Muscle of arm (tissue), 14 donors: Measurements from ENCODE around the gene MAGEB18. TPM values are rescaled to one million over a fixed set of nuclear protein-coding genes. Genes with fewer than 3 reads are reported as not detected.

Experiments
- DNase-seq: peaks from one replicate; pipeline ENCODE4 v3.0.0-alpha.2; 2013
- long read RNA-seq, 11 donors: transcript quantifications; one replicate each; lab custom pipeline, GENCODE V29; 2026
- polyA plus RNA-seq, 12 donors: library from polyadenylated mRNA; unstranded; fragments of 120-200 nt; gene quantifications; one replicate each; pipeline ENCODE4 v1.2.1, GENCODE V29; 2013; ENCODE audit not compliant: insufficient read length in 12 of 12

The MAGEB18 gene
- polyA plus RNA-seq, result not detected
- long read RNA-seq, donor 1, result 0 reads
- long read RNA-seq, donor 2, result 0 reads
- long read RNA-seq, donor 3, result 0 reads
- long read RNA-seq, donor 4, result 0 reads
- long read RNA-seq, donor 5, result 0 reads
- long read RNA-seq, donor 6, result 0 reads
- long read RNA-seq, donor 7, result 0 reads
- long read RNA-seq, donor 8, result 0 reads
- long read RNA-seq, donor 9, result 0 reads
- long read RNA-seq, donor 10, result 0 reads
- long read RNA-seq, donor 11, result 0 reads

DNA sequence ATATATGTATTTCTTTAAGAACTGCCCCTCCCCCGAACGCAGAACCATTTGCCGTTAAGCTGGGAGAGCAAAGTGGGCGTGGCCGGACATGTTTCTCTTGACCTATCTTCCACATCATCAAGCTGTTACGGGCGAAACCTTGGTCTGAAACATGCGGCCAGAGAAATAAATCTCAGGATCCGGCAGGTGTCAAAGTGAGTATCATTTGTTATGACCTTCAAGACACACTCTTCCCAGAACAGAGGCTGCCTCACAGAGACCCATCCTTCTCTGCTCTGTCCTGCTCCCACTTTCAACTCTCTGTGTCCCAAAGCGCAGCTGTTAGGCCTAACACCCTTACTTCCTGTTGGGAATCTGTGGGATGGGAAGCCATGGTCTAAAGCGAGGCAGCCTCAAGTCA is at the start of gene MAGEB18:
MAGEB18 (plus strand) TSS at position 70 of the 400 bp plus-strand sequence. CDS start 643 bp downstream, outside the sequence.
- DNase-seq, result no peak

DNA sequence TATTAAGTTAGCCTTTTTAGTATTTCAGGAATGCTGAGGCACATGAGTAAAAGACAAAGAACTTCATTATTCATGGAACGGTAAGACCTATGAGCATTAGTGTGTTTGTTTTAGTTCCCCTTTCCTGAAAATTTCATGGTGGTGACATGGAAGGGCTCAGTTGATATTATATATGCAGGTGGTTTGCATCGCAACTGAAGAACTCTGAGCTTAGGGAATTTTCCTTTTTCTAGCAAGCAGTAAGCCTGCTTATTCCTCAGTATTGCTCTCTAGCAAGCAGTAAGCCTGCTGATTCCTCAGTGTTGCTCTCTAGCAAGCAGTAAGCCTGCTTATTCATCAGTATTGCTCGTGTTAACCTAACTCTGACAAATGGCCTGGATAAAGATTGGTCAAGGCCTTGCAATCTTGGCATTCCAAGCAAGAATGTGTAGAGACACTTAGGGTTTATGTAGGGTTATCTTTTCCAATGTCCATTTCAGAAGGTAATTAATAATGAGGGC is 37.7 kb upstream of the MAGEB18 start:
- no peak for DNase-seq

DNA sequence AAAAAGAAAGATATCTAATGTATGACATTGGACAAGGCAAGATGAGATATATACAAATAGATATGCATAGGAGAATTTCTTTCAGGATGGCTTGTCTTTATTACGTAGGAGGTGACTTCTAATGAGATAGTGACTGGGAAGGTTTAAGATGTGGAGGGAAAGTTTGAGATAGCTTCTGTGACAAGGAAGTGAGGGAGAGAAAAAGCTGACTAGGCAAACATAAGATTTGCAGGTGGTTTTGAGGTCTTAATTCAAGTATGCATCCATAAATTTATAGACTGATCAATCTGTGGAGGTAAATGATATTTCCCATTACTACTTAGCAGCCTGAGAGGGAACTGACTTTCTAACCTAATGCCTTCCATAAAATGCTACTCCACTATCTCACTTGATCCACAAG is 29.0 kb upstream of the MAGEB18 start:
- DNase-seq, result no peak

DNA sequence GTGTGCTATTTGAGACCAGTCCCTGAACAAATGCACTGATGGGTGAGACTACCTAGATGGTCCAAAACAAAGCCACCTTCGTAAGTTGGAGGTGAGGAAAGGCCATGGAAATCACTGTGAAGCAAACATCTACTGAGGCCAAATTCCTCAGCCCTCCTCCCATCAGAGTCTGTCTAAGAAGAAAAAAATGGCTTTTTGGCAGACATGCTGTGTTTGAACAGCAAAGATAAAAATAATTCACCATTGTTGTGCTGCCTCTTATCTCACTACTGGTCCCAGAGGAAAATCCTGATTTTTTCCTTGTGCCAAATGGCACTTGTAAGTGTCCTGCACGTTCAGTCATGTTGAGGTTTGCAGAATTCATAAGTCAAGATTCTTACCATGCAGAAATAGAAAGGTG is 7.9 kb downstream of the MAGEB18 start:
- DNase-seq, result no peak

DNA sequence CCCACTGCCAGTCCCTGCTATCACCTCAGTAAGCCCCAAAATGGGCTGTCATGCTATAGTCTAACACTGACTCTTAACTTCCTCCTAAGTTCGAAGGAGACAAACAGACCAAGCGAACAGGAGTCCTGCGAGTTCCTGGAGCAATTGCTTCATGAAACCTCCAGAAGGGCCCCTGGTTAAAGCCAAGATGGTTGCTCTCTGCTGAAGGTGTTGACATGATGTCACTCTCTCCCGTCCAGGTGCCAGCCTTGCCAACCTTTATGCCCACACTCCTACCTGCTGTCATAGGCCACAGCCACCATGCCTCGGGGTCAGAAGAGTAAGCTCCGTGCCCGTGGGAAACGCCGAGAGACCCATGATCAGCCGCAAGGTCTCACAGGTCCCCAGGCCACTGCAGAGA is 22.2 kb downstream of the MAGEB18 start, which contains the start of gene MAGEB6B:
MAGEB6B (plus strand) TSS at position 301 of the 400 bp plus-strand sequence; CDS start at position 301, 0 bp downstream.
- no peak for DNase-seq

Other genes with a start within 250 kb of the MAGEB18 start
- not detected for gene MAGEB6B, start 22.3 kb downstream of the MAGEB18 start, polyA plus RNA-seq
- not detected for gene MAGEB6, start 54.1 kb downstream of the MAGEB18 start, polyA plus RNA-seq
- not detected for gene MAGEB5, start 77.8 kb downstream of the MAGEB18 start, polyA plus RNA-seq